ENCODE data around the gene DCAF5. TPM values are rescaled to one million over a fixed set of nuclear protein-coding genes. Genes with fewer than 3 reads are reported as not detected.
"Not testable (repeated sequence)": the region's sequence is repeated elsewhere in the genome, so short reads cannot be mapped to it uniquely, and the experiment has no call there.

DCAF5 gene
- total and polyA plus RNA-seq, 4 experiments from 2014 or later = 54.4 to 75.7 (median 71.4) TPM

GRCh38 chr14:69182580-69182979 is 29.7 kb upstream of the DCAF5 start:
- intact Hi-C loops (cut with micrococcal nuclease); POLR2A ChIA-PET (ENCODE audit: partially characterized antibody); H3K4me1 Mint-ChIP-seq; H3K9me3 ChIP-seq (ENCODE audit: control insufficient read depth in 1 of 2, low read length in 2 of 2); CTCF ChIA-PET (ENCODE audit: partially characterized antibody); H3K27me3 Mint-ChIP-seq; H3K27me3 ChIP-seq (ENCODE audit: insufficient read depth, low read length); H3K4me3 Mint-ChIP-seq; H3K36me3 ChIP-seq (ENCODE audit: insufficient read depth, low read length); H3K9me3 Mint-ChIP-seq; H3K36me3 Mint-ChIP-seq; H3K27ac Mint-ChIP-seq; H3K27ac ChIP-seq (ENCODE audit: low read depth, low read length); DNase-seq; H3K4me1 ChIP-seq (ENCODE audit: insufficient read depth, low read length); H3K4me3 ChIP-seq (ENCODE audit: low read length in 2 of 2): not testable (repeated sequence)

GRCh38 chr14:69181491-69181890 is 28.6 kb upstream of the DCAF5 start:
- POLR2A ChIA-PET (ENCODE audit: partially characterized antibody) = no interaction called here
- CTCF ChIA-PET (ENCODE audit: partially characterized antibody) = no interaction called here

GRCh38 chr14:69175130-69175529 is 22.2 kb upstream of the DCAF5 start:
- Mint-ChIP-seq H3K9me3 (peaks cover 0 to 1% (median 0%) of the 10 kb centered on the region in 8 donors), H3K4me3 (no peak overlapping the region), H3K4me1 (no peaks in the 10 kb centered on the region), H3K36me3 (no peaks in the 10 kb centered on the region), H3K27ac (no peak overlapping the region), H3K27me3 (no peaks in the 10 kb centered on the region)
- Histone ChIP-seq H3K4me3 (ENCODE audit: low read length in 2 of 2) (no peak overlapping the region), H3K36me3 (ENCODE audit: insufficient read depth, low read length) (no peaks in the 10 kb centered on the region), H3K4me1 (ENCODE audit: insufficient read depth, low read length) (no peaks in the 10 kb centered on the region), H3K27ac (ENCODE audit: low read depth, low read length) (no peak overlapping the region), H3K9me3 (ENCODE audit: control insufficient read depth in 1 of 2, low read length in 2 of 2) (no peaks in the 10 kb centered on the region), H3K27me3 (ENCODE audit: insufficient read depth, low read length) (no peaks in the 10 kb centered on the region)
- no peak for DNase-seq
- ChIA-PET CTCF (ENCODE audit: partially characterized antibody) (no interaction called here), POLR2A (ENCODE audit: partially characterized antibody) (no interaction called here)
- intact Hi-C loops (cut with micrococcal nuclease) = no loop called here

More at GRCh38 chr14:69181491-69181890, 28.6 kb upstream of the DCAF5 start:
- no peaks in the 10 kb centered on the region for H3K36me3 ChIP-seq (ENCODE audit: insufficient read depth, low read length)
- Mint-ChIP-seq H3K27me3 (peaks cover 1 to 2% of the 10 kb centered on the region in 2 donors), H3K9me3 (peaks cover 0 to 1% (median 0%) of the 10 kb centered on the region in 8 donors), H3K27ac (no peak overlapping the region), H3K36me3 (no peaks in the 10 kb centered on the region), H3K4me1 (no peaks in the 10 kb centered on the region), H3K4me3 (no peak overlapping the region)
- H3K4me1 ChIP-seq (ENCODE audit: insufficient read depth, low read length) = no peaks in the 10 kb centered on the region
- H3K27me3 ChIP-seq (ENCODE audit: insufficient read depth, low read length) = no peaks in the 10 kb centered on the region
- no peaks in the 10 kb centered on the region for H3K9me3 ChIP-seq (ENCODE audit: control insufficient read depth in 1 of 2, low read length in 2 of 2)
- no peak overlapping the region for H3K4me3 ChIP-seq (ENCODE audit: low read length in 2 of 2)
- intact Hi-C loops (cut with micrococcal nuclease) = no loop called here
- no peak for DNase-seq
- H3K27ac ChIP-seq (ENCODE audit: low read depth, low read length) = no peak overlapping the region

GRCh38 chr14:69171569-69171968 is 18.6 kb upstream of the DCAF5 start:
- Mint-ChIP-seq H3K36me3 (no peaks in the 10 kb centered on the region), H3K9me3 (no peaks in the 10 kb centered on the region), H3K4me3 (no peak overlapping the region), H3K4me1 (no peaks in the 10 kb centered on the region), H3K27me3 (no peaks in the 10 kb centered on the region), H3K27ac (no peak overlapping the region)
- POLR2A ChIA-PET (ENCODE audit: partially characterized antibody) = no interaction called here
- Histone ChIP-seq H3K4me1 (ENCODE audit: insufficient read depth, low read length) (no peaks in the 10 kb centered on the region), H3K36me3 (ENCODE audit: insufficient read depth, low read length) (no peaks in the 10 kb centered on the region), H3K27me3 (ENCODE audit: insufficient read depth, low read length) (no peaks in the 10 kb centered on the region), H3K9me3 (ENCODE audit: control insufficient read depth in 1 of 2, low read length in 2 of 2) (no peaks in the 10 kb centered on the region), H3K27ac (ENCODE audit: low read depth, low read length) (no peak overlapping the region), H3K4me3 (ENCODE audit: low read length in 2 of 2) (no peak overlapping the region)
- CTCF ChIA-PET (ENCODE audit: partially characterized antibody) = no interaction called here
- DNase-seq = no peak
- intact Hi-C loops (cut with micrococcal nuclease) = no loop called here

- CTCF ChIA-PET (ENCODE audit: partially characterized antibody) = no interaction called here
- H3K4me3 ChIP-seq (ENCODE audit: low read length in 2 of 2) = no peak overlapping the region
- no peak overlapping the region for H3K27ac Mint-ChIP-seq
Observed at GRCh38 chr14:69170839-69171238, 17.9 kb upstream of the DCAF5 start.

DNA sequence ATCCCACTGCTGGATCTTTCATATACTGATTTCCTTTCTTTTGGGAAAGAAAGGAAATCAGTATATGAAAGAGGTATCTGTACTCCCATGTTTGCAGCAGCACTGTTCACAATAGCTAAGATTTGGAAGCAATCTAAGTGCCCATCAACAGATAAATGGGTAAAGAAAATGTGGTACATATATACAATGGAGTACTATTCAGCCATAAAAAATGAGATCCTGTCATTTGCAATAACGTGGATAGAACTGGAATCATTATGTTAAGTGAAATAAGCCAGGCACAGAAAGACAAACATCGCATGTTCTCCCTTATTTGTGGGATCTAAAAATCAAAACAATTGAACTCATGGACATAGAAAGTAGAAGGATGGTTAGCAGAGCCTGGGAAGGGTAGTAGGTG is 12.9 kb upstream of the DCAF5 start:
- H3K4me3 ChIP-seq (ENCODE audit: low read length in 2 of 2); H3K36me3 Mint-ChIP-seq; H3K36me3 ChIP-seq (ENCODE audit: insufficient read depth, low read length); H3K4me1 Mint-ChIP-seq; H3K4me3 Mint-ChIP-seq; POLR2A ChIA-PET (ENCODE audit: partially characterized antibody); CTCF ChIA-PET (ENCODE audit: partially characterized antibody); H3K27me3 ChIP-seq (ENCODE audit: insufficient read depth, low read length); H3K4me1 ChIP-seq (ENCODE audit: insufficient read depth, low read length); DNase-seq; H3K27ac ChIP-seq (ENCODE audit: low read depth, low read length); intact Hi-C loops (cut with micrococcal nuclease); H3K27ac Mint-ChIP-seq; H3K9me3 ChIP-seq (ENCODE audit: control insufficient read depth in 1 of 2, low read length in 2 of 2): not testable (repeated sequence)
- peaks cover 12 to 13% of the 10 kb centered on the region in 2 donors for H3K27me3 Mint-ChIP-seq
- peaks cover 5 to 32% (median 20%) of the 10 kb centered on the region in 8 donors for H3K9me3 Mint-ChIP-seq

More at GRCh38 chr14:69170839-69171238, 17.9 kb upstream of the DCAF5 start:
- Histone ChIP-seq H3K27me3 (ENCODE audit: insufficient read depth, low read length) (no peaks in the 10 kb centered on the region), H3K36me3 (ENCODE audit: insufficient read depth, low read length) (no peaks in the 10 kb centered on the region), H3K9me3 (ENCODE audit: control insufficient read depth in 1 of 2, low read length in 2 of 2) (no peaks in the 10 kb centered on the region), H3K4me1 (ENCODE audit: insufficient read depth, low read length) (no peaks in the 10 kb centered on the region), H3K27ac (ENCODE audit: low read depth, low read length) (no peak overlapping the region)
- Mint-ChIP-seq H3K36me3 (no peaks in the 10 kb centered on the region), H3K9me3 (peaks cover 0 to 1% (median 0%) of the 10 kb centered on the region in 8 donors), H3K4me3 (no peak overlapping the region), H3K27me3 (no peaks in the 10 kb centered on the region), H3K4me1 (no peaks in the 10 kb centered on the region)
- DNase-seq = no peak
- POLR2A ChIA-PET (ENCODE audit: partially characterized antibody) = no interaction called here
- intact Hi-C loops (cut with micrococcal nuclease) = no loop called here

DNA sequence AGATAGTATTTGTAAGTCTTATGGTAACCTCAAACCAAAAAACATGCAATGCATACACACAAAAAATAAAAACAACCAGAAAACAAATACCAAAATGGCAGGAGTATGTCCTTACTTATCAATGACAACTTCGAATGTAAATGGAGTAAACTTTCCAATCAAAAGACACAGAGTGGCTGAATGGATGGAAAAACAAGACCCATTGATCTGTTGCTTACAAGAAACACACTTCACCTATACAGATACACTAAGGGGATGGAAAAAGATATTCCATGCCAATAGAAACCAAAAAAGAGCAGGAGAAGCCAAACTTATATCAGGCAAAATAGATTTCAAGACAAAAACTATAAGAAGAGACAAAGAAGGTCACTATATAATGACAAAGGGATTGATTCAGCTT is 8.7 kb upstream of the DCAF5 start:
- Histone ChIP-seq H3K4me3 (ENCODE audit: low read length in 2 of 2) (no peak overlapping the region), H3K4me1 (ENCODE audit: insufficient read depth, low read length) (no peaks in the 10 kb centered on the region), H3K27me3 (ENCODE audit: insufficient read depth, low read length) (no peaks in the 10 kb centered on the region), H3K27ac (ENCODE audit: low read depth, low read length) (no peak overlapping the region), H3K36me3 (ENCODE audit: insufficient read depth, low read length) (no peaks in the 10 kb centered on the region), H3K9me3 (ENCODE audit: control insufficient read depth in 1 of 2, low read length in 2 of 2) (no peaks in the 10 kb centered on the region)
- Mint-ChIP-seq H3K27ac (no peak overlapping the region), H3K27me3 (peaks cover 13% of the 10 kb centered on the region in 2 donors), H3K4me1 (no peaks in the 10 kb centered on the region), H3K9me3 (peaks cover 5 to 32% (median 20%) of the 10 kb centered on the region in 8 donors), H3K36me3 (peaks cover 1 to 6% of the 10 kb centered on the region in 2 donors), H3K4me3 (no peak overlapping the region)
- CTCF ChIA-PET (ENCODE audit: partially characterized antibody) = no interaction called here
- no peak for DNase-seq
- intact Hi-C loops (cut with micrococcal nuclease) = no loop called here
- POLR2A ChIA-PET (ENCODE audit: partially characterized antibody) = no interaction called here

- no peaks in the 10 kb centered on the region for H3K36me3 ChIP-seq (ENCODE audit: insufficient read depth, low read length)
- H3K4me3 Mint-ChIP-seq = no peak overlapping the region
- no peak overlapping the region for H3K4me3 ChIP-seq (ENCODE audit: low read length in 2 of 2)
- peaks cover 3 to 17% (median 8%) of the 10 kb centered on the region in 4 donors for H3K4me1 Mint-ChIP-seq
- peaks cover 2 to 4% of the 10 kb centered on the region in 2 donors for H3K27me3 Mint-ChIP-seq
- ChIA-PET CTCF (ENCODE audit: partially characterized antibody) (interaction anchor here (1.1 to 2.1 kb wide), 2 partner anchors 9 to 63 kb away, joined by 3 to 4 read pairs; no protein-coding TSS in a partner anchor), POLR2A (ENCODE audit: partially characterized antibody) (interaction anchor here (2.4 kb wide), 1 partner anchor 35 kb away, joined by 5 read pairs; the partner anchor contains the start of gene EXD2)
- H3K36me3 Mint-ChIP-seq = peaks cover 0 to 7% of the 10 kb centered on the region in 2 donors
- no peak overlapping the region for H3K27ac ChIP-seq (ENCODE audit: low read depth, low read length)
- H3K9me3 Mint-ChIP-seq = peaks cover 0 to 3% (median under 1%) of the 10 kb centered on the region in 8 donors
- no peaks in the 10 kb centered on the region for H3K9me3 ChIP-seq (ENCODE audit: control insufficient read depth in 1 of 2, low read length in 2 of 2)
- no peak for DNase-seq
- no peak overlapping the region for H3K27ac Mint-ChIP-seq
- H3K27me3 ChIP-seq (ENCODE audit: insufficient read depth, low read length) = no peaks in the 10 kb centered on the region
- peaks cover 9% of the 10 kb centered on the region for H3K4me1 ChIP-seq (ENCODE audit: insufficient read depth, low read length)
- intact Hi-C loops (cut with micrococcal nuclease) = no loop called here
Observed at GRCh38 chr14:69156224-69156623, 3.3 kb upstream of the DCAF5 start.
